ENCODE data around the gene APBA1.

Gene APBA1

DNA sequence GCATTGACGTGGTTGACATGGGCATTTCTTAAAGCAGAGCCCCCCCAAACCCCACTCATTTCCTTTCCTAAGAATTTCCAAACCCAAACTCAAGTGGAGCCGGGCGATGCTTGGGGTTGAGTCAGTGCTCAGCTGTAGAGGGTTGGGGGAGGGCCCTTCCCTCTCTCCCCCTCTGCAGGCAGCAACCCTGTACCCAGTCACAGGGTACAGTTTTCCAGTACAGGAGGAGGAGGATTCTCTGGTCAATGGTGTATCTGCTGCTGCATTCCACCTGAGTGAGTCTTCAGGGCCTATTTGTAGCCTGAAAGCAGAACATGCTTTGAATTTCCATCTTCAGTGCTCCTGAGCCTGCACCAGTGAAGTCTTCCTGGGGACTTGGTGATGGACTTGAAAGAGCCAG is 291.4 kb downstream of the APBA1 start:
- no peak overlapping the region for H3K4me2 ChIP-seq (ENCODE audit: low read length)
- no peaks in the 10 kb centered on the region for H4K20me1 ChIP-seq (ENCODE audit: control insufficient read depth, insufficient read depth, low read depth, low read length)
- TF ChIP-seq EZH2phosphoT487 (IDR thresholded peaks at IDR 0.05; ENCODE audit: borderline replicate concordance, low read length), result no peak
- TF ChIP-seq, protein P1, sequence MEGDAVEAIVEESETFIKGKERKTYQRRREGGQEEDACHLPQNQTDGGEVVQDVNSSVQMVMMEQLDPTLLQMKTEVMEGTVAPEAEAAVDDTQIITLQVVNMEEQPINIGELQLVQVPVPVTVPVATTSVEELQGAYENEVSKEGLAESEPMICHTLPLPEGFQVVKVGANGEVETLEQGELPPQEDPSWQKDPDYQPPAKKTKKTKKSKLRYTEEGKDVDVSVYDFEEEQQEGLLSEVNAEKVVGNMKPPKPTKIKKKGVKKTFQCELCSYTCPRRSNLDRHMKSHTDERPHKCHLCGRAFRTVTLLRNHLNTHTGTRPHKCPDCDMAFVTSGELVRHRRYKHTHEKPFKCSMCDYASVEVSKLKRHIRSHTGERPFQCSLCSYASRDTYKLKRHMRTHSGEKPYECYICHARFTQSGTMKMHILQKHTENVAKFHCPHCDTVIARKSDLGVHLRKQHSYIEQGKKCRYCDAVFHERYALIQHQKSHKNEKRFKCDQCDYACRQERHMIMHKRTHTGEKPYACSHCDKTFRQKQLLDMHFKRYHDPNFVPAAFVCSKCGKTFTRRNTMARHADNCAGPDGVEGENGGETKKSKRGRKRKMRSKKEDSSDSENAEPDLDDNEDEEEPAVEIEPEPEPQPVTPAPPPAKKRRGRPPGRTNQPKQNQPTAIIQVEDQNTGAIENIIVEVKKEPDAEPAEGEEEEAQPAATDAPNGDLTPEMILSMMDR (IDR thresholded peaks at IDR 0.05; ENCODE audit: low read depth, low read length, poor library complexity, severe bottlenecking), result no peak
- no peak overlapping the region for H3K4me3 ChIP-seq (ENCODE audit: low read length)
- no peaks in the 10 kb centered on the region for H3K9me3 ChIP-seq (ENCODE audit: control insufficient read depth, insufficient read depth, low read length)
- no peaks in the 10 kb centered on the region for H3K36me3 ChIP-seq (ENCODE audit: control insufficient read depth, low read length)
- H3K79me2 ChIP-seq (ENCODE audit: control insufficient read depth, low read length), result no peaks in the 10 kb centered on the region
- no peaks in the 10 kb centered on the region for H3K4me1 ChIP-seq (ENCODE audit: control insufficient read depth, low read length)
- no peaks in the 10 kb centered on the region for H3K9me2 ChIP-seq (replicated peaks; ENCODE audit: control insufficient read depth, low read length)
- H3K27ac ChIP-seq (ENCODE audit: low read depth, low read length), result no peak overlapping the region
- H3K27me3 ChIP-seq (ENCODE audit: control insufficient read depth, low read length), result no peaks in the 10 kb centered on the region
- H3F3A ChIP-seq (ENCODE audit: control insufficient read depth, insufficient read depth), result no peaks in the 10 kb centered on the region

DNA sequence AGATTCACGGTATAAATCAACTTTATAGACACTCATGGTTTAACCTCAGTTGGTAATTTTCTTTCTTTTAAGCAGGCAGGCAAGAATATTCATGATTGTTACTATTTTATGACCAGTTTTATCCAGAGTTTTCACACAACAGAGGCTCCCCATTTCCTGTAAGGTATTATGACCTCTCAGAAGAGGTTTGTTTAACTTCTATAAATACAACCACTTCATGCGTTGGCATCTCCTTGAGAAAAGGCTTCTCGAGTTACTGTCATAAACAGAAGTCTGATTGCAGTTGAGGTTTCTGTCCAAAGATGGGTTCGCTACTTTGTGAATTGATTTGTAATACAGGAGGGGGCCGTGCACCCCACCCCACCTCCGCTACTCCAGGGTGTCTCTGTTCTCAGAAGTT is 291.9 kb downstream of the APBA1 start:
- TF ChIP-seq, protein P1 (IDR thresholded peaks at IDR 0.05; ENCODE audit: low read depth, low read length, poor library complexity, severe bottlenecking), result no peak
- no peak for TF ChIP-seq EZH2phosphoT487 (IDR thresholded peaks at IDR 0.05; ENCODE audit: borderline replicate concordance, low read length)
- Histone ChIP-seq H3K4me3 (ENCODE audit: low read length) (no peak overlapping the region), H3K79me2 (ENCODE audit: control insufficient read depth, low read length) (no peaks in the 10 kb centered on the region), H3F3A (ENCODE audit: control insufficient read depth, insufficient read depth) (no peaks in the 10 kb centered on the region), H3K4me2 (ENCODE audit: low read length) (no peak overlapping the region), H3K4me1 (ENCODE audit: control insufficient read depth, low read length) (no peaks in the 10 kb centered on the region), H3K27me3 (ENCODE audit: control insufficient read depth, low read length) (no peaks in the 10 kb centered on the region), H3K27ac (ENCODE audit: low read depth, low read length) (no peak overlapping the region), H4K20me1 (ENCODE audit: control insufficient read depth, insufficient read depth, low read depth, low read length) (no peaks in the 10 kb centered on the region), H3K9me3 (ENCODE audit: control insufficient read depth, insufficient read depth, low read length) (no peaks in the 10 kb centered on the region), H3K9me2 (replicated peaks; ENCODE audit: control insufficient read depth, low read length) (no peaks in the 10 kb centered on the region), H3K36me3 (ENCODE audit: control insufficient read depth, low read length) (no peaks in the 10 kb centered on the region)

GRCh38 chr9:69379270-69379982 is 292.7 kb downstream of the APBA1 start:
- Histone ChIP-seq H3K9me2 (replicated peaks; ENCODE audit: control insufficient read depth, low read length) (no peaks in the 10 kb centered on the region), H4K20me1 (ENCODE audit: control insufficient read depth, insufficient read depth, low read depth, low read length) (no peaks in the 10 kb centered on the region), H3K4me2 (ENCODE audit: low read length) (no peak overlapping the region), H3K27ac (ENCODE audit: low read depth, low read length) (no peak overlapping the region), H3K79me2 (ENCODE audit: control insufficient read depth, low read length) (no peaks in the 10 kb centered on the region), H3K4me1 (ENCODE audit: control insufficient read depth, low read length) (no peaks in the 10 kb centered on the region), H3K4me3 (ENCODE audit: low read length) (no peak overlapping the region), H3F3A (ENCODE audit: control insufficient read depth, insufficient read depth) (no peaks in the 10 kb centered on the region), H3K36me3 (ENCODE audit: control insufficient read depth, low read length) (no peaks in the 10 kb centered on the region), H3K9me3 (ENCODE audit: control insufficient read depth, insufficient read depth, low read length) (no peaks in the 10 kb centered on the region), H3K27me3 (ENCODE audit: control insufficient read depth, low read length) (no peaks in the 10 kb centered on the region)
- TF ChIP-seq, protein P1 (IDR thresholded peaks at IDR 0.05; ENCODE audit: low read depth, low read length, poor library complexity, severe bottlenecking), result no peak
- TF ChIP-seq EZH2phosphoT487 (IDR thresholded peaks at IDR 0.05; ENCODE audit: borderline replicate concordance, low read length), result no peak
